ENCODE results near the gene CCM2L. TPM values are rescaled to one million over a fixed set of nuclear protein-coding genes. Genes with fewer than 3 reads are reported as not detected.

CCM2L gene
- total RNA-seq, 1 donor from 2014 or later, result 8.6 TPM

GRCh38 chr20:32064667-32065066, 54.4 kb downstream of the CCM2L start:
- no peaks in the 10 kb centered on the region for H3K4me1 ChIP-seq
- TF ChIP-seq POLR2A (IDR thresholded peaks at IDR 0.05) (no peak), POLR2AphosphoS5 (IDR thresholded peaks at IDR 0.05; ENCODE audit: insufficient read depth in 1 of 2, low read depth in 1 of 2) (no peak), CTCF (IDR thresholded peaks at IDR 0.05) (no peak)
- H3K4me3 ChIP-seq, result no peak overlapping the region
- intact Hi-C loops (cut with DNase I), result no loop called here
- H3K27ac ChIP-seq, result no peak overlapping the region
- no peaks in the 10 kb centered on the region for H3K9me3 ChIP-seq
- DNase-seq (ENCODE audit: extremely low spot score in 2 of 2), result no peak
- H3K36me3 ChIP-seq, result no peaks in the 10 kb centered on the region
- no peaks in the 10 kb centered on the region for H3K27me3 ChIP-seq

GRCh38 chr20:32067234-32067821, 57.1 kb downstream of the CCM2L start:
- no peak overlapping the region for H3K4me3 ChIP-seq
- H3K4me1 ChIP-seq, result no peaks in the 10 kb centered on the region
- H3K27ac ChIP-seq, result no peak overlapping the region
- H3K27me3 ChIP-seq, result no peaks in the 10 kb centered on the region
- no peaks in the 10 kb centered on the region for H3K36me3 ChIP-seq
- no peak for DNase-seq (ENCODE audit: extremely low spot score in 2 of 2)
- intact Hi-C loops (cut with DNase I), result no loop called here
- TF ChIP-seq POLR2AphosphoS5 (IDR thresholded peaks at IDR 0.05; ENCODE audit: insufficient read depth in 1 of 2, low read depth in 1 of 2) (no peak), POLR2A (IDR thresholded peaks at IDR 0.05) (no peak), CTCF (IDR thresholded peaks at IDR 0.05) (no peak)
- H3K9me3 ChIP-seq, result no peaks in the 10 kb centered on the region

GRCh38 chr20:32068174-32068573, 57.9 kb downstream of the CCM2L start:
- H3K27me3 ChIP-seq, result no peaks in the 10 kb centered on the region
- H3K36me3 ChIP-seq, result no peaks in the 10 kb centered on the region
- H3K9me3 ChIP-seq, result no peaks in the 10 kb centered on the region
- H3K4me3 ChIP-seq, result no peak overlapping the region
- intact Hi-C loops (cut with DNase I), result no loop called here
- TF ChIP-seq POLR2A (IDR thresholded peaks at IDR 0.05) (no peak), CTCF (IDR thresholded peaks at IDR 0.05) (no peak), POLR2AphosphoS5 (IDR thresholded peaks at IDR 0.05; ENCODE audit: insufficient read depth in 1 of 2, low read depth in 1 of 2) (no peak)
- no peak overlapping the region for H3K27ac ChIP-seq
- no peaks in the 10 kb centered on the region for H3K4me1 ChIP-seq
- DNase-seq (ENCODE audit: extremely low spot score in 2 of 2), result no peak

GRCh38 chr20:32069711-32070110, 59.5 kb downstream of the CCM2L start:
- H3K4me3 ChIP-seq, result no peak overlapping the region
- no peak overlapping the region for H3K27ac ChIP-seq
- no peaks in the 10 kb centered on the region for H3K4me1 ChIP-seq
- no peaks in the 10 kb centered on the region for H3K27me3 ChIP-seq
- no peaks in the 10 kb centered on the region for H3K36me3 ChIP-seq
- TF ChIP-seq POLR2A (IDR thresholded peaks at IDR 0.05) (no peak), POLR2AphosphoS5 (IDR thresholded peaks at IDR 0.05; ENCODE audit: insufficient read depth in 1 of 2, low read depth in 1 of 2) (no peak), CTCF (IDR thresholded peaks at IDR 0.05) (no peak)
- DNase-seq (ENCODE audit: extremely low spot score in 2 of 2), result no peak
- no peaks in the 10 kb centered on the region for H3K9me3 ChIP-seq
- intact Hi-C loops (cut with DNase I), result no loop called here

GRCh38 chr20:32070282-32070681, 60.0 kb downstream of the CCM2L start:
- no peaks in the 10 kb centered on the region for H3K9me3 ChIP-seq
- intact Hi-C loops (cut with DNase I), result no loop called here
- TF ChIP-seq CTCF (IDR thresholded peaks at IDR 0.05), result no peak
- no peak for TF ChIP-seq POLR2AphosphoS5 (IDR thresholded peaks at IDR 0.05; ENCODE audit: insufficient read depth in 1 of 2, low read depth in 1 of 2)
- no peak overlapping the region for H3K4me3 ChIP-seq
- no peaks in the 10 kb centered on the region for H3K4me1 ChIP-seq
- no peak overlapping the region for H3K27ac ChIP-seq
- DNase-seq (ENCODE audit: extremely low spot score in 2 of 2), result no peak
- H3K27me3 ChIP-seq, result no peaks in the 10 kb centered on the region
- H3K36me3 ChIP-seq, result no peaks in the 10 kb centered on the region
